Inferior parietal cortex (tissue), 1 donor: ENCODE data around the gene GSTA4.
A peak's percentile ranks its signal among the peaks of the same experiment; 100 is the strongest.
"Not testable (repeated sequence)": the region's sequence is repeated elsewhere in the genome, so short reads cannot be mapped to it uniquely, and the experiment has no call there.

ENCODE experiments used
- DNase-seq: peaks from one replicate; pipeline ENCODE4 v3.0.0-alpha.2; 2016; ENCODE audit errors: extremely low spot score

The GSTA4 gene

GRCh38 chr6:53014063-53014462, 19.0 kb upstream of the GSTA4 start:
- no peak for DNase-seq

GRCh38 chr6:53011979-53012378, 16.9 kb upstream of the GSTA4 start:
- DNase-seq, result no peak

GRCh38 chr6:53010504-53010903, 15.4 kb upstream of the GSTA4 start:
- no peak for DNase-seq

- no peak for DNase-seq
These were observed 14.4 kb upstream of the GSTA4 start for GRCh38 chr6:53009511-53009910.

GRCh38 chr6:53009056-53009455, 14.0 kb upstream of the GSTA4 start:
- DNase-seq, result no peak

GRCh38 chr6:53008192-53008687, 13.2 kb upstream of the GSTA4 start:
- not testable (repeated sequence) for DNase-seq

GRCh38 chr6:53005663-53006250, 10.7 kb upstream of the GSTA4 start:
- DNase-seq, result no peak

- no peak for DNase-seq
These were observed 4.4 kb upstream of the GSTA4 start for GRCh38 chr6:52999456-52999855.

- no peak for DNase-seq
These were observed 3.5 kb upstream of the GSTA4 start for GRCh38 chr6:52998603-52999002.

- DNase-seq, result peak; percentile 60
These were observed 995 bp upstream of the GSTA4 start for GRCh38 chr6:52995913-52996645.

- DNase-seq, result no peak
These were observed 320 bp downstream of the GSTA4 start for GRCh38 chr6:52994839-52995088.

GRCh38 chr6:52994031-52994838, 849 bp downstream of the GSTA4 start:
- peak; percentile 74 for DNase-seq

GRCh38 chr6:52992980-52993920, 1.8 kb downstream of the GSTA4 start:
- DNase-seq, result peak; percentile 55

- no peak for DNase-seq
These were observed 4.7 kb downstream of the GSTA4 start for GRCh38 chr6:52990342-52990741.

GRCh38 chr6:52985228-52985627, 9.9 kb downstream of the GSTA4 start:
- no peak for DNase-seq

- no peak for DNase-seq
These were observed 10.8 kb downstream of the GSTA4 start for GRCh38 chr6:52984247-52984646.

GRCh38 chr6:52983159-52983848, 11.8 kb downstream of the GSTA4 start:
- no peak for DNase-seq

GRCh38 chr6:52982680-52983079, 12.4 kb downstream of the GSTA4 start:
- no peak for DNase-seq

- no peak for DNase-seq
These were observed 13.7 kb downstream of the GSTA4 start for GRCh38 chr6:52981222-52981900.

- DNase-seq, result no peak
These were observed 18.5 kb downstream of the GSTA4 start for GRCh38 chr6:52976591-52977035.
